ENCODE results near the gene SPOCK1.
"Not testable (repeated sequence)": the region's sequence is repeated elsewhere in the genome, so short reads cannot be mapped to it uniquely, and the experiment has no call there.

The SPOCK1 gene

DNA sequence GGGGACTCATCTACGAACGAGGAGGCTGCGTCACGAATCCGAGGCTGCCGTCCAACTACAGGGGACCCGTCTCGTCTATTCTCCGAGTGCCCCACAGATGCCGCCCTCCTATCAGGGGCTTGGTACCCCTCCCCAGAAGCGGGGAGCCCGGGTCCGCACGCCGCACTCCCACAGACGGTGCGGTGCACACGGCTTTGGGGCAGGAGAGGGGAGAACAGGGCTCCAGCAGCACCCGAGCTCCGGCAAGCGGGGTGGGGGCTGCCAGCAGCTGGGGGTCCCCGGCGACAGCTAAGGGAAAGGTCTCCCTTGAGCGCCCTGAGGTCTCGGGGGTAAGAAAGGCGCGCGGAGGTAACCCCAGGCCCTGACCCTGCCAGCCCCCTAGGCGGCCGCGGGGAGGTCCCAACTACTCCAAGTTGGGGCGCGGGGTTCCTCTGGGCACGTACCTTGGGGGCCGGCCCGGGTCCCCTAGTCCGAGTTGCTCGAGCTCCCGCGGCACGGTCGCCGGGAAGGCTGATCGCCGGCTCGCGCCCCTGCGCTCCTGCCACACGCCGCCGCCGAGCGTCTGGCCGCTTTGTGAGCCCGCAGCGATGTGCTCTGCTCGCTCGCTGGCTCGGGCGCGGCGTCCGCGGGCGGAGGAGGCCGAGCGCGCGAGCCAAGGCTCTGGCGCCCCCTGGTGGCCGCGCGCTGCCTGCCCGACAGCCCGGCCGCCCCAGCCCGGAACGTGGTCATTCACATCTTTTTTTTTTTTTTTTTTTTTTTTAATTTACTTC is at the start of gene SPOCK1:
Gene SPOCK1, minus strand, starts transcription at position 591 of the 770 bp plus-strand sequence.
- Histone ChIP-seq H3K27ac (peak within 1 kb of the TSS in 5 of 21 experiments; percentile 13 to 63 (median 46)), H3K4me3 (peak within 1 kb of the TSS in 6 of 7 experiments; percentile 10 to 44 (median 28))

DNA sequence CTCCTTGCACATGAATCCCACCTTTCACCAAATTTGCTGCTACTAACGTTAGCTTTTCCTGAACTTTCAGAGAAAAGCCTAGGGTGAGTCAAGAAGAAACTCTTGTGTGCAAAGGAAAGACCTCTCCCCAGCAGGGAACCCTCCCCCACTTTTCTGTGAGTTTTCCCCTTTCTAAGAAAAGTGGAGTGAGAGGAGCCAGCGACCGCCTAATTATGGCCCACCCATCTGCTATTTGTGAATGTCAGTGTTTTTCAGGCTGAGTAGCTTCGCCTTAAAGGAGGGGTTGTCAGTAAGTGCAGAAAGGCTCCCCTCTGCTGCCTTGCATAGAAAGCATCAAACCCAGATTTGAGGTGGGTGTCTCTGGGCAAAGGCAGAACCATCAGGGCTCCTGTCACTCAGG is 46.8 kb upstream of the SPOCK1 start:
- Histone ChIP-seq H3K27ac (no peak overlapping the region), H3K4me3 (no peak overlapping the region)

DNA sequence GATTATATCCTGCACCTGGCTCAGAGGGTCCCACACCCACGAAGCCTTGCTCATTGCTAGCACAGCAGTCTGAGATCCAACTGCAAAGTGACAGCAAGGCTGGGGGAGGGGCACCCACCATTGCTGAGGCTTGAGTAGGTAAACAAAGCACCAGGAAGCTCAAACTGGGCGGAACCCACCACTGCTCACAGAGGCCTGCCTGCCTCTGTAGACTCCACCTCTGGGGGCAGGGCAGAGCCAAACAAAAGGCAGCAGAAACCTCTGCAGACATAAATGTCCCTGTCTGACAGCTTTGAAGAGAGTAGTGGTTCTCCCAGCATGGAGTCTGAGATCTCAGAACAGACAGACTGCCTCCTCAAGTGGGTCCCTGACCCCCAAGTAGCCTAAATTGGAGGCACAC is 36.3 kb upstream of the SPOCK1 start:
- not testable (repeated sequence) for H3K27ac ChIP-seq, H3K4me3 ChIP-seq

DNA sequence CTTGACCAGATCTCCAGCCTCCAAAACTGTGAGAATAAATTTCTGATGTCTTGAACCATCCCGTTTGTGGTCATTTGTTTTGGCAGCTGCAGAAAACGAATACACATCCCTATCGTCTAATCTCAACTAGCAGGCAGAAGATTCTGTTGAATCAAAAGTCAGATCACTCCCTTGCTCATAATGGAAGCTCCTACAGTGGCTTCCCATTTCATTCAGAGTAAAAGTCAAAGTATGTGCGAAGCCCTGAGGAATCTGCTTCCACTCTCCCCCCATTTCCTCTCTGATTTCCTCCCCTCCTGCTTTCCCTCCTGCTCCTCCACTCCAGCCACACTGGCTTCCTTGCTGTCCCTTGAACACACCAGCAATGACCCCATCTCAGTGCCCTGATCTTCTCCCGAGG is 34.8 kb upstream of the SPOCK1 start:
- Histone ChIP-seq H3K27ac (no peak overlapping the region), H3K4me3 (no peak overlapping the region)

DNA sequence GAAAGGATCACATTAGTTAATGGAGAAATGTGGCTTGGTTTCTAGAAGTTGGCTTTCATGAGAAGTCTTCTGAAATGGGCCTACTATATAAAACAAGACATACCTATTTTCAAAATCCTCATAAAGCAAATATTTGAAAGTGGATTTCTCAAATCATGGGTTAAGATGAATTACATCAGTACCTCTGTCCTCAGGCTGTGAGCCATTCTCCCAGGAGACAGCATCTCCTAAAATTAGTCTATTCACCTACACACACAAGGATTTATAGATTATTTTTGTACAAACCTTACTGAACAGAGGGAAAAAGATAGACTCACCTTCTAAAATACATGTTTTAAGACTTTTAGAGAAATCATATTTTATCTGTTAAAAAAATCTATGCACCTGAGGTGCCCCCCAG is 32.1 kb upstream of the SPOCK1 start:
- H3K4me3 ChIP-seq, result no peak overlapping the region
- no peak overlapping the region for H3K27ac ChIP-seq

DNA sequence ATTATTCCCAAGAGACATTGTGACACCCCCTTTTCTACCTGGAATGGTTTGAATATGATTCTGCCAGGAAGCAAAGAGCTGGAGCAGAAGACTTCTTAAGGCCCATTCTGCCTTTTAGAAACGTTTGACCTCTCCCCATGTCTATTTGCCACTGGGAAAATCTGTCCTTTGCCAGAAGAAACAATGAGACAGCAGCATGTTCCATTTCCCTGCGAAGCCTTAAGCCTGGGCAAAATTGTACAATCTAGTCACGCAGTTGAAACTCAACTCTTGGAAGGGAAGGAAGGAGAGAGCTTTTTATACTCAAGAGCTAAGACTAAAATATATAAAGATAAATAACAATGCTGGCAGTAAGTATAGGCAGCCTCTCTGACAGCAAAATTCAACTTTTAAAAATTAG is 22.1 kb upstream of the SPOCK1 start:
- no peak overlapping the region for H3K27ac ChIP-seq

DNA sequence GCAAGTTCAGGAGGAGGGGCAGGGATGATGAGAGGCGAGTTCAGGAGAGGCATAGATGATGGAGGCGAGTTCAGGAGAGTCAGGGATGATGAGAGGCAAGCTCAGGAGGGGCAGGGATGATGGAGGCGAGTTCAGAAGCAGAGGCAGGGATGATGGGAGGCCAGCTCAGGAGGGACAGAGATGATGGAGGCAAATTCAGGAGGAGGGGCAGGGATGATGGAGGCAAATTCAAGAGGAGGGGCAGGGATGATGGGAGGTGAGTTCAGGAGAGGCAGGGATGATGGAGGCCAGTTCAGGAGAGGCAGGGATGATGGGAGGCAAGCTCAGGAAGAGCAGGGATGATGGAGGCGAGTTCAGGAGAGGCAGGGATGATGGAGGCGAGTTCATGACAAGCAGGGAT is 17.8 kb upstream of the SPOCK1 start:
- no peak overlapping the region for H3K4me3 ChIP-seq

More for the DNA sequence above, 22.1 kb upstream of the SPOCK1 start:
- no peak overlapping the region for H3K4me3 ChIP-seq

DNA sequence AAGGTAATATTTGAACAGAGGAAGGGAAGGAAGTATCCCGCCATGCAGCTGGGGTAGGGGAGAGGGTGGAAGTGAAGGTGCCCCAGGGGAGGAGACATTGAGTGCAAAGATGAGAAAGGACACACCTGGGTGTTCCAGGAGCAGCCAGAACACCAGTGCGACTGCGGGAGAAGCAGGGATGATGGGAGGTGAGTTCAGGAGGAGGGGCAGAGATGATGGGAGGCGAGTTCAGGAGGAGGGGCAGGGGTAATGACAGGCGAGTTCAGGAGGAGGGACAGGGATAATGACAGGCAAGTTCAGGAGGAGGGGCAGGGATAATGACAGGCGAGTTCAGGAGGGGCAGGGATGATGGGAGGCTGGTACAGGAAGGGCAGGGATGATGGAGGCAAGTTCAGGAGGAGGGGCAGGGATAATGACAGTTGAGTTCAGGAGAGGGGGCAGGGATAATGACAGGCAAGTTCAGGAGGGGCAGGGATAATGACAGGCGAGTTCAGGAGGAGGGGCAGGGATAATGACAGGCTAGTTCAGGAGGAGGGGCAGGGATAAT is 17.2 kb upstream of the SPOCK1 start:
- Histone ChIP-seq H3K4me3 (no peak overlapping the region), H3K27ac (no peak overlapping the region)

More for the DNA sequence above, 17.8 kb upstream of the SPOCK1 start:
- no peak overlapping the region for H3K27ac ChIP-seq

DNA sequence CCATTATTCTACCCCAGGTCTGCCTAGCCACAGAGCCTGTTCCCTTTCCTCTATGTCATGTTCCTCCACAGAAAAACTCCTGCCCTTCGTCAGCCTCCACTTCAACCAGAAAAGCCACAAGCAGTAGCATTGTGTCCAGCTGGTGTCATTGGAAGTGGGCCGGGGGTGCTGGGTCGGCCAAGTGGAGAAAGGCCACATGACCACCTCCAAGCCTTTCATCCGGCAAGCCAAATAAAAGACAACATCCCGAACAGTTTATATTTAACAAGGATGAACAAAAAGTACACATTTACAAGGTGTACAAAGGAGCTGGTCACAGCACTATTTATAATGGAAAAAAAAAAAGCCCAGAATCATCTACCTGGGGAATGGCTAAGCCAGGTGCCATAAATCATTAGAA is 16.1 kb upstream of the SPOCK1 start:
- Histone ChIP-seq H3K4me3 (no peak overlapping the region), H3K27ac (no peak overlapping the region)

DNA sequence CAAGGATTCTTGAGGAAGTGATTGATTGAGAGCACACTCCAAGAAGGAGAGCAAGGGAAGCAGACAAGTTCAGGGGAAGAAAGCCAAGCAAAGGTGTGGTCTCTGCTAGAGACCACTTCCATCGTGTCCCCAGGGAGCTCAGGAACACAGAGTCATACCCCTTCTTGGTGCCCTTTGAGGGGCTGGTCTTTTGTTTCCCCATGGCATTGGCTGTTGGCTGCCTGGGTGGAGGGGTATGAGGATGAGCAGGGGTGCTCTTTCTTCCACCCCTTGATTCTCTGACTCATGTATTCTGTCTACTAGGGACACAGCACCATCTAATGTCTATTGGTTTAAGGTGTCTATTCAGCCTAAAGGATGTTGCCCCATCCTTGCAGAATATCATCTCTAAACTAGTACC is 11.5 kb upstream of the SPOCK1 start:
- H3K27ac ChIP-seq, result no peak overlapping the region
- H3K4me3 ChIP-seq, result no peak overlapping the region

DNA sequence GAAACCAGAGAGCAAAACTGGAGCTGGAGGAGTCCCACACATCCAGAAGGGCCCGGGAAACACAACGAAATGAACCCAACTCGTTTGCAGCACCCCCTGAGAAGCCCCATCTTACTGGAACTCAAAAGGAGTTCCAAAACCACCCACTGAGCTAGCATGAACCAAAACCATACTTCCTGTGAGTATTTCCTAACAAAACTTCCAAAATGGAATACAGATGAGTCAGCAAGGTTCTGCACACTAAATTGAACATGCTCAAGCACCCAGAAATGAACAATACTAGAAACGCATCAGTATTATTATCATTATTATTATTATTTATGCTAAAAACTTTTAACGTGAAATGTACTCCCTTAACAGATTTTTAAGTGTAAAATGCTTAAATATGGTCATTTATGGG is 8.0 kb upstream of the SPOCK1 start:
- Histone ChIP-seq H3K4me3 (no peak overlapping the region), H3K27ac (no peak overlapping the region)

DNA sequence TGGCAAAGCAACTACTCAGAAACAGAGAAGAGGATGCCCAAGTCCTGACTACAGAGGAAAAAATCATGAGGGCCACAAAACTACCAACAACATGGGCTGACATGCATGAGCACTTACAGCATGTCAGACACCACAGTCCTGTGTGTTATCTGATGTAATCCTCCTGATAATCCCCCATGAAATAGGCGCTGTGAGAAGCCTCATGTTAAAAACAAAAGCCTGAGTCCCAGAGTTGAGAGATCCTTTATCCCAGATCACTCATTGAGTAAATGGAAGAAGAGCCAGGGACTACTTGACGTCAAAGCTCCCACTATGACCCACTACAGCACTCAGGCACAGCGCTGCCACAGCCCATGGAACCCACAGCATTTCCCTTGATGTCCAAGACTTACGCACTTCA is 7.2 kb upstream of the SPOCK1 start:
- no peak overlapping the region for H3K4me3 ChIP-seq
- H3K27ac ChIP-seq, result no peak overlapping the region

DNA sequence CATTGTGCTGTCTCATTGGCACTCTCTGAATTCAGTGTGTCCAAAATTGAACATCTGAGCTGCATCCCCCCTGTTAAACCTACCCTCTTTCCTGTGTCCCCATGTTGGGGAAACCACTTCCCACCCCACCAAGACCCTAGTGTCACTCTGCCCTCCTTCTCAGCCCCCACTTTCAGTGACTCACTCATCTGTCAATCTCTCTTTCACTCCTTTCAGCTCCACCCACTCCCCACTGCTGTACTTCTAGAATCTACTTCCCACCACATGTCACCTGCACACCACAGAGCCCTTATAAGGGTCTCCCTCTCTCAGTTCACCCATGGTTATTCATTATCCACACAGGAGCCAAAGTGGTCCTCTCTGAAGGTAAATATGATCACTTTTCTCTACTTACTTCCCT is 5.8 kb upstream of the SPOCK1 start:
- Histone ChIP-seq H3K4me3 (no peak overlapping the region), H3K27ac (no peak overlapping the region)

DNA sequence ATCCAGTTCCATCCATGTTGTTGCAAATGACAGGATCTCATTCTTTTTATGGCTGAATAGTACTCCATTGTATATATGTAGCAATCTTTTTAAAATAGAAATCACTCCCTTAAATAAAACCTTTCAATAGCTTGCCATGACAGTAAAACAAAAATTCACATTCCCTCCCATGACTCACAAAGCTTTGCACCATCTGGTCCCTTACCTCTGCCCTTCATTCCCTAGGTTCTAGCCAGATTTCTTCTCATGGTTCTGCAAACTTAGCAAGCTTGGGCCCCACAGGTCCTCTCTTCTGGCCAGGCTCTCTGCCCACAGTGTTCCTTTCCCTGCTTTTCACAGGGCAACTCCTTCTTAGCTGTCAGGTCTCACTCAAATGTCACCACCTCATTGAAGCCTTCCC is 4.3 kb upstream of the SPOCK1 start:
- Histone ChIP-seq H3K27ac (no peak overlapping the region), H3K4me3 (no peak overlapping the region)

DNA sequence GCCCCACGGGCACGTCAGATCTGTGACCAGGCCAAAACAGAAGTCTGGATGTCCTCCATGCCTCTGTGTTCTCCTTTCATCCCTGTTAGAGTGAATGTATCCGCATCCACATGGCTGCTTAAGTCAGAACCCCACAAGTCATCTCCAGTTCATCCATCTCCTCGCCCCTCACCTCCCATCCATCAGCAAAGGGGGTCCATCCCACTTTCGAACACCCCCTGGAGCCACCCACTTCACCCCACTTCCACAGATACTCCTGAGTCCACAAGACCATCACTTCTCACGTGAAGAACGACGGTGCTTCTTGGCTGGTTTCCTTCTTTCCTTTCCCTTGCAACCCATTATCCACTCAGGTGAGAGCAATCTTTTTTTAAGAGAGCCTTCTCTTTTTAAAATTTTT is 3.5 kb upstream of the SPOCK1 start:
- Histone ChIP-seq H3K27ac (no peak overlapping the region), H3K4me3 (no peak overlapping the region)

DNA sequence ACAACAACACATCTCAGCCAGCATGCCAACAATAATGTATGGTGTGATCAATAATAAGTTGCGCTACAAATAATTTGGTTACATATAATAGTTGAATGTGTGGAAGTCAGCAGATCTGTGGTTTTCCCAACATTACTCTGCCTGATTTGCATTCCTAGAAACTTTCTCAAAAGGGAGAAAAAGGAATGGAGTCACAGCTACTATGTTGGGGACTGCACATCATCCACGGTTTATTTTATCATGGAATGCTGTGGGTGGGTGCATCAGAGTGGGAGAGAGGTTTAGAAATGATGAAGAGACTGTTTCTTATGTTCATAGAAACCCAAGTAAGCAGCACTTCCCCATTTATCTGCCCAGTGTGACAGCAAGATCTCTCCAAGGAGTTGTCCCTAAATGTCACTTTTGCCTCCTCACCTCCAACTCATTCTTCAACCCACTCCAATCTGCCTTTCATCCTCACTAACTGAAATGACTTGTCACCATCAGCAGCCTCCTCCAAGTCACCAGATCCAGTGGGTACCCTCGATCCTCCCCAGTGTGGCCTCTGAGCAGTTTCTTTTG is 2.8 kb upstream of the SPOCK1 start:
- no peak overlapping the region for H3K27ac ChIP-seq
- no peak overlapping the region for H3K4me3 ChIP-seq

DNA sequence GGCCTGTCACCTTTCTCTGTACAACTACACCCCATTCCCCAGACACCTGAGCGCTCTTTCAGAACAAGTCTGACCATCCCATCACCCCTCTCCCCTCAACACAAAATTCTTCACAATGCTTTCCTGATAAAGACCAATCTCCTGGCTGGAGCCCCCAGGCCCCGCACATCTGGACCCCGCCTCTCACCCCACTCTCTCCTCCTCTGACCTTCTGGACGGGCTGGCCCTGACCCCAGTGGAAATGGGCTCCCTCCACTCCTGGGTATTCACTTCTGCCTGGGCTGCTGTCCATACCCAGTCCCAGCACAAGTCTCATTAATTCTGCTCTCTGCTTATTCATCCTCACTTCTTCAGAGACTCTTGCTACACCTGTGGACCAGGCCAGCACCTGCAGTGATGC is 2.1 kb upstream of the SPOCK1 start:
- Histone ChIP-seq H3K27ac (no peak overlapping the region), H3K4me3 (no peak overlapping the region)

DNA sequence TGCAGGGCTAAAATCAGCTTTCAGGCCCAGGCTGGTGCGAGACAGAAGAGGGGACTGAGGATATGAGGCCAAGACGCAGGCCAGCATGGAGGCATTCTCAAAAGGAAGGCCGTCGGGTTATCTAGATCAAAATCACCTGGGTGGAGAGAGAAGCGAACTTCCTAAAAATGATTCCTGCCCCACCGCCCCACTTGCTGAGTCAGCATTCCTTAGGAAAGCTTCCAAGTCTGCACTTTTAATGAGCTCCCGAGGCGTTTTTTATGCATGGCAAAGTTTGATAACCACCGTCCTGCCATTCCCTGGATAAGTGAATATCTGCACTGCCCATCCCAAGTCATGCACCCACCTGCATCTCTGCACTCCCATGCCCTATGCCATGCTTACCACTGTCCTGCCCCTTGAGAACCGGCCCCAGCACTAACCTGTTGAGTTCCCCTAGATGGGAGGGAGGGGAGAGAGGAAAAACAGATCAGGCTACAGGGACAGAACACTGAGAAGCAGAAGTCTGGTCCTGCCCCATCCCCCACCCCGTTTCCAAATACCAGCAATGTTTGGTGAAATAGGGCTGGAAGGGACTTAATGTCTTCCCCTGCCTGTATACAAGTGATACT is 1.6 kb upstream of the SPOCK1 start:
- no peak overlapping the region for H3K4me3 ChIP-seq
- H3K27ac ChIP-seq, result no peak overlapping the region

DNA sequence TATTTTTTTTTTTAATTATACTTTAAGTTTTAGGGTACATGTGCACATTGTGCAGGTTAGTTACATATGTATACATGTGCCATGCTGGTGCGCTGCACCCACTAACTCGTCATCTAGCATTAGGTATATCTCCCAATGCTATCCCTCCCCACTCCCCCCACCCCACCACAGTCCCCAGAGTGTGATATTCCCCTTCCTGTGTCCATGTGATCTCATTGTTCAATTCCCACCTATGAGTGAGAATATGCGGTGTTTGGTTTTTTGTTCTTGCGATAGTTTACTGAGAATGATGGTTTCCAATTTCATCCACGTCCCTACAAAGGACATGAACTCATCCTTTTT is 351 bp upstream of the SPOCK1 start:
- H3K4me3 ChIP-seq, H3K27ac ChIP-seq: not testable (repeated sequence)

DNA sequence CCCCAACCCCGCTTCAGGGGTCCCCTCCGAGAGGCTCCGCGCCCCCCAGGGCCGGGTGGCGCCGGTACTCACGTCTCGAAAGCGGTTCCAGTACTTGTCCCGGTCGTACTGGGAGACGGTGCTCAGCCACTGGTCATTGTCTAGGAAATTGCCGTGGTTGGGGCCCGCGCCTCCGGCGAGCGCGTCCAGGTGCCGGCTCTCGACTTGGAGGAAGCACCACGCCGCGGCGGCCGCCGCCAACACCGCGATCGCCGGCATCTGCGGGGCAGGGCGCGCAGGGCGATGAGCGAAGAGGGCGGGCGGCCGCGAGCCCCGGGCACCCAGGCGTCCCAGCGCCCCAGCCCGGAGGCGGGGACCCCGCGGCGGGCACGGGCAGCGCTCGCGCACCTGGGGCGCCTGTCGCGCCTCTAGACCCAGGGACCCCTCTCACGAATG is 808 bp downstream of the SPOCK1 start:
- H3K4me3 ChIP-seq, result peak overlapping the region in 5 of 7 experiments; percentile 10 to 44 (median 28)
- peak overlapping the region in 2 of 21 experiments; percentile 50 to 63 for H3K27ac ChIP-seq
